Measurements from ENCODE around the gene FPR2.
"Not testable (repeated sequence)": the region's sequence is repeated elsewhere in the genome, so short reads cannot be mapped to it uniquely, and the experiment has no call there.

Gene FPR2

GRCh38 chr19:51755571-51755970 lies 5.4 kb upstream of the FPR2 start:
- Histone ChIP-seq H3K4me3 (ENCODE audit: insufficient read depth, low read depth, low read length) (no peak overlapping the region), H3K27ac (ENCODE audit: insufficient read depth, low read depth, low read length, poor library complexity, severe bottlenecking) (no peak overlapping the region), H3K27me3 (ENCODE audit: control insufficient read depth, insufficient read depth, low read length, poor library complexity, severe bottlenecking) (no peaks in the 10 kb centered on the region), H3K9me3 (ENCODE audit: control insufficient read depth, low read length) (no peaks in the 10 kb centered on the region), H3K36me3 (ENCODE audit: control insufficient read depth, insufficient read depth, low read length) (no peaks in the 10 kb centered on the region), H3K4me1 (ENCODE audit: control insufficient read depth, insufficient read depth, low read length) (no peaks in the 10 kb centered on the region)
- 85 to 88% methylated on average over 7 of the region's 7 CpGs for WGBS, 2 experiments

GRCh38 chr19:51761696-51762095 lies 716 bp downstream of the FPR2 start:
- Histone ChIP-seq H3K4me1 (ENCODE audit: control insufficient read depth, insufficient read depth, low read length) (no peaks in the 10 kb centered on the region), H3K27ac (ENCODE audit: insufficient read depth, low read depth, low read length, poor library complexity, severe bottlenecking) (no peak overlapping the region), H3K36me3 (ENCODE audit: control insufficient read depth, insufficient read depth, low read length) (no peaks in the 10 kb centered on the region), H3K27me3 (ENCODE audit: control insufficient read depth, insufficient read depth, low read length, poor library complexity, severe bottlenecking) (no peaks in the 10 kb centered on the region), H3K4me3 (ENCODE audit: insufficient read depth, low read depth, low read length) (no peak overlapping the region), H3K9me3 (ENCODE audit: control insufficient read depth, low read length) (no peaks in the 10 kb centered on the region)
- 85 to 89% methylated on average over 7 of the region's 7 CpGs for WGBS, 2 experiments

DNA sequence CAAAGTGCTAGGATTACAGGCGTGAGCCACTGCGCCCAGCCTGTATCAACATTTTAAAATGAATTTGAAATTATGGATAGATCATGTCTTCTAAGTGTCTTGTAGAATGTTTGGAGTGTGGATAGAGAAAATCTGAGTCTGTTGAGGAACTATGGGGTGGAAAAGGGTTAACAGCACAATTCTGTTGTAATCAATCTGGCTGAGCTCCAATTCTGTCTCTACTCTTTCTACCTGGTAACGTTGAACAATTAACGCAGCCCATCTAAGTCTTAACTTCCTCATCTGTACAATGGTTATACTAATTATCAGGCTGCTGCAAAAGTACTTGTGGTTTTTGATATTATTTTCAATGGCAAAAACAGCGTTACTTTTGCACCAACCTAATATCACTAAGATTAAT lies 4.1 kb downstream of the FPR2 start:
- no peak overlapping the region for H3K4me3 ChIP-seq (ENCODE audit: insufficient read depth, low read depth, low read length)
- H3K36me3 ChIP-seq (ENCODE audit: control insufficient read depth, insufficient read depth, low read length), result no peaks in the 10 kb centered on the region
- no peak overlapping the region for H3K27ac ChIP-seq (ENCODE audit: insufficient read depth, low read depth, low read length, poor library complexity, severe bottlenecking)
- H3K27me3 ChIP-seq (ENCODE audit: control insufficient read depth, insufficient read depth, low read length, poor library complexity, severe bottlenecking), result no peaks in the 10 kb centered on the region
- no peaks in the 10 kb centered on the region for H3K4me1 ChIP-seq (ENCODE audit: control insufficient read depth, insufficient read depth, low read length)
- 75 to 77% methylated on average over 3 to 5 of the region's 5 CpGs for WGBS, 2 experiments
- H3K9me3 ChIP-seq (ENCODE audit: control insufficient read depth, low read length), result no peaks in the 10 kb centered on the region

GRCh38 chr19:51766461-51766860 lies 5.5 kb downstream of the FPR2 start:
- H3K27ac ChIP-seq (ENCODE audit: insufficient read depth, low read depth, low read length, poor library complexity, severe bottlenecking), result no peak overlapping the region
- H3K27me3 ChIP-seq (ENCODE audit: control insufficient read depth, insufficient read depth, low read length, poor library complexity, severe bottlenecking), result no peaks in the 10 kb centered on the region
- WGBS, 2 experiments, result 82 to 84% methylated on average over 5 of the region's 5 CpGs
- H3K9me3 ChIP-seq (ENCODE audit: control insufficient read depth, low read length), result no peaks in the 10 kb centered on the region
- no peaks in the 10 kb centered on the region for H3K4me1 ChIP-seq (ENCODE audit: control insufficient read depth, insufficient read depth, low read length)
- H3K36me3 ChIP-seq (ENCODE audit: control insufficient read depth, insufficient read depth, low read length), result no peaks in the 10 kb centered on the region
- no peak overlapping the region for H3K4me3 ChIP-seq (ENCODE audit: insufficient read depth, low read depth, low read length)

DNA sequence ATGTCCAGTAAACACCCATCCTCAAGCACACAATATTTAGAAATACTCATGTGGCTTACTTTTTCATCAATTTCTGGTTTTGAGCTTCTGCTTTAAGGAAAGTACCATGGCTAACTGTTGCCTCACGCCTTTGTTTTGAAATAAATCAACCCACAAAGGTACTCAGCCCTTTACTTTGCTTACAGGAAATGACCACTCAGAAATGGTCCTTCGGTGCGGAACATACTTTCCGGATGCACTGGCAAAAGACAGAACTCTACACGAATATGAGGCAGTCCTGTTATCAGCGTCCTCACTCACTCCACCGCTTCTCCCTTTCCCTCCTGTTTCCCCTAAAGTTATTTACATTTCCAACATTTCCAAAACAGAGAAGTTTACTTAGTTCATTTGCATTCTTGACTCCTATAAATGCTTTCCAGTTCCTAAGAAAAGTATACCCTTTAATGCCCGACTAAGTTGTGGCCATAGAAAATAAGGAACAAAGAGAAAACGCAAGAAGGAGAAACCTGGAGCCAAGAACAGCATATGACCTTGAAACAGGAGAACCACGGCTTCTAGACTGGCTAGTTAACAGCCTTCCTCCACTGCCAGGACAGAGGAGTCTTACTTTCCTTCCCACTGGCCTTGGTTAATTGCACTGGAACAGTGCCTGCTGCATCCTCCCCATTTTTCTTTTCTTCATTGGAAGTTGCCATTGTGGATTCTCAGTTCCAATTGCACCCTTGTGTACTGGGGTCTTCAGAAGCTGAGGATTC lies 10.6 kb downstream of the FPR2 start:
- no peaks in the 10 kb centered on the region for H3K36me3 ChIP-seq (ENCODE audit: control insufficient read depth, insufficient read depth, low read length)
- no peak overlapping the region for H3K27ac ChIP-seq (ENCODE audit: insufficient read depth, low read depth, low read length, poor library complexity, severe bottlenecking)
- H3K27me3 ChIP-seq (ENCODE audit: control insufficient read depth, insufficient read depth, low read length, poor library complexity, severe bottlenecking), result no peaks in the 10 kb centered on the region
- WGBS, 2 experiments, result 81 to 82% methylated on average over 10 of the region's 10 CpGs
- H3K4me1 ChIP-seq (ENCODE audit: control insufficient read depth, insufficient read depth, low read length), result no peaks in the 10 kb centered on the region
- H3K4me3 ChIP-seq (ENCODE audit: insufficient read depth, low read depth, low read length), result no peak overlapping the region
- no peaks in the 10 kb centered on the region for H3K9me3 ChIP-seq (ENCODE audit: control insufficient read depth, low read length)

DNA sequence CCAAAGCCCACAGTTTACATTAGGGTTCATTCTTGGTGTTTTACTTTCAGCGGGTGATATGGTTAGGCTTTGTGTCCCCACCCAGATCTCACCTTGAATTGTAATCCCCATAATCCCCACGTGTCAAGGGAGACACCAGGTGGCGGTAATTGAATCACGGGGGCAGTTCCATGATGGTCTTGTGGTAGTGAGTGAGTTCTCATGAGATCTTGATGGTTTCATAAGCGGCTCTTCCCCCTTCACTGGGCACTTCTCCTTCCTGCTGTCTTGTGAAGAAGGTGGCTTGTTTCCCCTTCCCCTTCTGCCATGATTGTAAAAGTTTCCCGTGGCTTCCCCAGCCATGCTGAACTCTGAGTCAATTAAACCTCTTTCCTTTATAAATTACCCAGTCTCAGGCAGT lies 12.0 kb downstream of the FPR2 start:
- H3K27ac ChIP-seq (ENCODE audit: insufficient read depth, low read depth, low read length, poor library complexity, severe bottlenecking), result no peak overlapping the region
- 59 to 64% methylated on average over 6 of the region's 6 CpGs for WGBS, 2 experiments
- no peaks in the 10 kb centered on the region for H3K9me3 ChIP-seq (ENCODE audit: control insufficient read depth, low read length)
- no peak overlapping the region for H3K4me3 ChIP-seq (ENCODE audit: insufficient read depth, low read depth, low read length)
- no peaks in the 10 kb centered on the region for H3K4me1 ChIP-seq (ENCODE audit: control insufficient read depth, insufficient read depth, low read length)
- no peaks in the 10 kb centered on the region for H3K36me3 ChIP-seq (ENCODE audit: control insufficient read depth, insufficient read depth, low read length)
- no peaks in the 10 kb centered on the region for H3K27me3 ChIP-seq (ENCODE audit: control insufficient read depth, insufficient read depth, low read length, poor library complexity, severe bottlenecking)

GRCh38 chr19:51776561-51776960 lies 15.6 kb downstream of the FPR2 start:
- not testable (repeated sequence) for H3K4me3 ChIP-seq (ENCODE audit: insufficient read depth, low read depth, low read length); H3K36me3 ChIP-seq (ENCODE audit: control insufficient read depth, insufficient read depth, low read length)
- WGBS, 2 experiments, result 95 to 100% methylated on average over 1 of the region's 1 CpG

GRCh38 chr19:51777570-51778462 lies 16.8 kb downstream of the FPR2 start:
- no peak overlapping the region for H3K4me3 ChIP-seq (ENCODE audit: insufficient read depth, low read depth, low read length)
- H3K9me3 ChIP-seq (ENCODE audit: control insufficient read depth, low read length), result no peaks in the 10 kb centered on the region
- WGBS, 2 experiments, result 44% methylated on average over 23 of the region's 23 CpGs
- H3K27me3 ChIP-seq (ENCODE audit: control insufficient read depth, insufficient read depth, low read length, poor library complexity, severe bottlenecking), result peaks cover 4% of the 10 kb centered on the region
- no peaks in the 10 kb centered on the region for H3K4me1 ChIP-seq (ENCODE audit: control insufficient read depth, insufficient read depth, low read length)
- H3K27ac ChIP-seq (ENCODE audit: insufficient read depth, low read depth, low read length, poor library complexity, severe bottlenecking), result no peak overlapping the region
- H3K36me3 ChIP-seq (ENCODE audit: control insufficient read depth, insufficient read depth, low read length), result no peaks in the 10 kb centered on the region

More at GRCh38 chr19:51776561-51776960, 15.6 kb downstream of the FPR2 start:
- H3K27ac ChIP-seq (ENCODE audit: insufficient read depth, low read depth, low read length, poor library complexity, severe bottlenecking); H3K27me3 ChIP-seq (ENCODE audit: control insufficient read depth, insufficient read depth, low read length, poor library complexity, severe bottlenecking); H3K9me3 ChIP-seq (ENCODE audit: control insufficient read depth, low read length); H3K4me1 ChIP-seq (ENCODE audit: control insufficient read depth, insufficient read depth, low read length): not testable (repeated sequence)

- no peak overlapping the region for H3K27ac ChIP-seq (ENCODE audit: insufficient read depth, low read depth, low read length, poor library complexity, severe bottlenecking)
These were observed 18.2 kb downstream of the FPR2 start for GRCh38 chr19:51779181-51779580.

GRCh38 chr19:51779703-51780102 lies 18.7 kb downstream of the FPR2 start:
- no peak overlapping the region for H3K27ac ChIP-seq (ENCODE audit: insufficient read depth, low read depth, low read length, poor library complexity, severe bottlenecking)
- H3K4me3 ChIP-seq (ENCODE audit: insufficient read depth, low read depth, low read length), result no peak overlapping the region
- H3K9me3 ChIP-seq (ENCODE audit: control insufficient read depth, low read length), result no peaks in the 10 kb centered on the region
- H3K4me1 ChIP-seq (ENCODE audit: control insufficient read depth, insufficient read depth, low read length), result no peaks in the 10 kb centered on the region
- 53 to 65% methylated on average over 2 of the region's 2 CpGs for WGBS, 2 experiments
- H3K27me3 ChIP-seq (ENCODE audit: control insufficient read depth, insufficient read depth, low read length, poor library complexity, severe bottlenecking), result peaks cover 4% of the 10 kb centered on the region
- H3K36me3 ChIP-seq (ENCODE audit: control insufficient read depth, insufficient read depth, low read length), result no peaks in the 10 kb centered on the region

More at GRCh38 chr19:51779181-51779580, 18.2 kb downstream of the FPR2 start:
- no peaks in the 10 kb centered on the region for H3K4me1 ChIP-seq (ENCODE audit: control insufficient read depth, insufficient read depth, low read length)
- no peaks in the 10 kb centered on the region for H3K36me3 ChIP-seq (ENCODE audit: control insufficient read depth, insufficient read depth, low read length)
- no peak overlapping the region for H3K4me3 ChIP-seq (ENCODE audit: insufficient read depth, low read depth, low read length)
- 75 to 79% methylated on average over 1 of the region's 1 CpG for WGBS, 2 experiments
- no peaks in the 10 kb centered on the region for H3K9me3 ChIP-seq (ENCODE audit: control insufficient read depth, low read length)
- peaks cover 4% of the 10 kb centered on the region for H3K27me3 ChIP-seq (ENCODE audit: control insufficient read depth, insufficient read depth, low read length, poor library complexity, severe bottlenecking)

Measured in ectodermal cell (in vitro differentiated cells).